Right atrium auricular region (tissue), 2 donors: ENCODE results near the gene DKKL1. TPM values are rescaled to one million over a fixed set of nuclear protein-coding genes. Genes with fewer than 3 reads are reported as not detected.

ENCODE experiments used
- DNase-seq: peaks from one replicate; pipeline ENCODE4 v3.0.0-alpha.2; 2019; ENCODE audit warnings: low spot score
- H3K27ac ChIP-seq, 2 donors: fragments of 200-600 bp; sonication (generic); 1 replicate in 1 of 2; 2 replicates in 1 of 2; pipeline ENCODE4 v1.5.1; 2016 to 2019
- H3K27me3 ChIP-seq, 2 donors: fragments of 200-600 bp; sonication (generic); one replicate each; pipeline versions ENCODE4 v1.5.1 to v1.6.0; 2017 to 2019
- H3K36me3 ChIP-seq: fragments of 200-600 bp; sonication (generic); one replicate; pipeline ENCODE4 v1.5.1; 2016
- H3K4me1 ChIP-seq, 2 donors: fragments of 200-600 bp; sonication (generic); one replicate each; pipeline versions ENCODE4 v1.5.1 to v1.6.0; 2017 to 2019
- H3K4me3 ChIP-seq, 2 donors: fragments of 200-600 bp; sonication (generic); 1 replicate in 1 of 2; 2 replicates in 1 of 2; pipeline ENCODE4 v1.5.1; 2017 to 2019; ENCODE audit warnings: mild to moderate bottlenecking in 1 of 2, moderate library complexity in 1 of 2
- H3K9me3 ChIP-seq, 2 donors: fragments of 200-600 bp; sonication (generic); one replicate each; pipeline ENCODE4 v1.5.1; 2019
- total RNA-seq, 2 donors: library from RNA; depleted of rRNA; stranded (reverse); fragments of >200 nt; gene quantifications; one replicate each; pipeline ENCODE4 v1.1.0, GENCODE V29; 2016
- TF ChIP-seq, protein P1 (sequence below), 2 donors: fragments of 200-600 bp; sonication (generic); IDR thresholded peaks; one replicate each; pipeline ENCODE4 v1.5.1; 2019; ENCODE audit warnings: antibody characterized with exemption in 2 of 2

Gene DKKL1
- total RNA-seq, 2 donors from 2014 or later = not detected

DNA sequence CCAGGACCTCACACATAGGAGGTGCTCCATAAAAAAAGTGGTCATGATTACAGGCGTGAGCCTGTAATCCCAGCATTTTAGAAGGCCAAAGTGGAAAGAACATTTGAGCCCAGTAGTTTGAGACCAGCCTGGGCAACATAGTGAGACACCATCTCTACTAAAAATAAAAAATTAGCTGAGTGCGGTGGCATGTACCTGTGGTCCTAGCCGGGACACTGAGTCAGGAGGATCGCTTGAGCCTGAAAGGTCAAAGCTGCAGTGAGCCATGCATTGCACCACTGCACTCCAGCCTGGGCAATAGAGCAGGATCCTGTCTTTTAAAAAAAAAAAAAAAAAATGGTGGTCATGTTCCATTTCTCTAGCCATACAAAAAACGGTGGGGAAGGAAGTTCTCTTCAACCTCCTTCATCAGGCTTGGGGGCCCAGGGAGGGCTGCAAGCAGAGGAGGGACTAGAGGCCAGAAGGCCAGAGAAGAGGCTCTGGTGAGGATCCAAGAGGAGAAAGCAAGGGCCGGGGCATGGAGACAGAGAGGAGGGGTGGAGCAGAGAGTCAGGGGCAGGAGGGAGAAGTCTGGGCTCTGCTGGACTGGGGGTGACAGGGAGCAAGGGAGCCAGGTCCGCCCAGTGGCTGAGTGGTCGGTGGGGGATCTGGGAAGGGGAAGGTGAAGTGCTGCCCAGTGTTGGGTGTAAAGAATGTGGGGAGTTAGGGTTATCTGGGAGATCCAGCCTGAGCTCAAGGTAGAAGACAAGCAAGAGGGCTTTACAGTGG lies 33.2 kb downstream of the DKKL1 start:
- H3K27me3 ChIP-seq = no peaks in the 10 kb centered on the region
- H3K9me3 ChIP-seq = no peaks in the 10 kb centered on the region
- TF ChIP-seq, protein P1, sequence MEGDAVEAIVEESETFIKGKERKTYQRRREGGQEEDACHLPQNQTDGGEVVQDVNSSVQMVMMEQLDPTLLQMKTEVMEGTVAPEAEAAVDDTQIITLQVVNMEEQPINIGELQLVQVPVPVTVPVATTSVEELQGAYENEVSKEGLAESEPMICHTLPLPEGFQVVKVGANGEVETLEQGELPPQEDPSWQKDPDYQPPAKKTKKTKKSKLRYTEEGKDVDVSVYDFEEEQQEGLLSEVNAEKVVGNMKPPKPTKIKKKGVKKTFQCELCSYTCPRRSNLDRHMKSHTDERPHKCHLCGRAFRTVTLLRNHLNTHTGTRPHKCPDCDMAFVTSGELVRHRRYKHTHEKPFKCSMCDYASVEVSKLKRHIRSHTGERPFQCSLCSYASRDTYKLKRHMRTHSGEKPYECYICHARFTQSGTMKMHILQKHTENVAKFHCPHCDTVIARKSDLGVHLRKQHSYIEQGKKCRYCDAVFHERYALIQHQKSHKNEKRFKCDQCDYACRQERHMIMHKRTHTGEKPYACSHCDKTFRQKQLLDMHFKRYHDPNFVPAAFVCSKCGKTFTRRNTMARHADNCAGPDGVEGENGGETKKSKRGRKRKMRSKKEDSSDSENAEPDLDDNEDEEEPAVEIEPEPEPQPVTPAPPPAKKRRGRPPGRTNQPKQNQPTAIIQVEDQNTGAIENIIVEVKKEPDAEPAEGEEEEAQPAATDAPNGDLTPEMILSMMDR (IDR thresholded peaks at IDR 0.05) = no peak
- DNase-seq = no peak
- no peak overlapping the region for H3K27ac ChIP-seq
- H3K4me3 ChIP-seq = no peak overlapping the region
- no peaks in the 10 kb centered on the region for H3K4me1 ChIP-seq
- H3K36me3 ChIP-seq = no peaks in the 10 kb centered on the region

DNA sequence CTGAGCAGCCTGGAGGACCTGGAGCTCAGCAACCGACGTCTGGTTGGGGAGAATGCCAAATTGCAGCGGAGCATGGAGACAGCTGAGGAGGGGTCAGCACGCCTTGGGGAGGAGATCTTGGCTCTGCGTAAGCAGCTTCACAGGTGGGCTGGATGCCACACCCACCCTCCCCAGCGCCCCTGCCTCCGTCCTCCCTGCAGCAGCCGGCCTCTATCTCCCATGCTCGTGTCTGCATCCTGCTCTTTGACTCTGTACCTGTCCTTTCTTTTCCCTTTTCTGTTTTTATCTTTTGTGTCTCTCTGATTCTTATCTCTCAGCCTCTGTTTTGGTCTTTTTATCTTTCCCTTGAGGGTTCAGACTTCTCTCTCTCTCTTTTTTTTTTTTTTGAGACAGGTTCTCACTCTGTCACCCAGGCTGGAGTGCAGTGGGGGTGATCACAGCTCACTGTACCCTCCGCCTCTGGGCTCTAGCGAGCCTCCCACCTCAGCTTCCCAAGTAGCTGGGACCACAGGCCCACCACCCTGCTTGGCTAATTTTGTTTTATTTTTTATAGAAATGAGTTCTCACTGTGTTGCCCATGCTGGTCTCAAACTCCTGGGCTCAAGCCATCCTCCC lies 34.4 kb downstream of the DKKL1 start:
- Histone ChIP-seq H3K9me3 (no peaks in the 10 kb centered on the region), H3K36me3 (no peaks in the 10 kb centered on the region), H3K27me3 (no peaks in the 10 kb centered on the region), H3K27ac (no peak overlapping the region), H3K4me3 (no peak overlapping the region), H3K4me1 (no peaks in the 10 kb centered on the region)
- DNase-seq = no peak
- TF ChIP-seq, protein P1 (IDR thresholded peaks at IDR 0.05) = no peak

DNA sequence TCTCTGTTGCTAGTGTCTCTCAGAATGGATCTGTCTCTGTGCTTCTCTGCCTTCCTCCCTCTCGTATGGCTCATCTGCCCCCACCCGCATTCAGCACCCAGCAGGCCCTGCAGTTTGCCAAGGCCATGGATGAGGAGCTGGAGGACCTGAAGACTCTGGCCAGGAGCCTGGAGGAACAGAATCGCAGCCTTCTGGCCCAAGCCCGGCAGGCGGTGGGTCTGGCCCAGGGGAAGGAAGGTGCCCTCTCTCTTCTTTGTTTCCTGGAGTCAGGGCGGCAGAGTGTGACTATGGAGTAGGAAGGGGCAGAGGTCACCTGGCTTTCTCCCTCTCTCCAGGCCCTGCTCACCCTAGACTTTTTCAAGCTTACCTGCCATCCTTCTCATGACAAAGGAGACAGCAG lies 35.3 kb downstream of the DKKL1 start:
- Histone ChIP-seq H3K4me1 (no peaks in the 10 kb centered on the region), H3K9me3 (no peaks in the 10 kb centered on the region), H3K27me3 (no peaks in the 10 kb centered on the region), H3K27ac (no peak overlapping the region), H3K36me3 (no peaks in the 10 kb centered on the region), H3K4me3 (no peak overlapping the region)
- TF ChIP-seq, protein P1 (IDR thresholded peaks at IDR 0.05) = no peak
- DNase-seq = no peak

DNA sequence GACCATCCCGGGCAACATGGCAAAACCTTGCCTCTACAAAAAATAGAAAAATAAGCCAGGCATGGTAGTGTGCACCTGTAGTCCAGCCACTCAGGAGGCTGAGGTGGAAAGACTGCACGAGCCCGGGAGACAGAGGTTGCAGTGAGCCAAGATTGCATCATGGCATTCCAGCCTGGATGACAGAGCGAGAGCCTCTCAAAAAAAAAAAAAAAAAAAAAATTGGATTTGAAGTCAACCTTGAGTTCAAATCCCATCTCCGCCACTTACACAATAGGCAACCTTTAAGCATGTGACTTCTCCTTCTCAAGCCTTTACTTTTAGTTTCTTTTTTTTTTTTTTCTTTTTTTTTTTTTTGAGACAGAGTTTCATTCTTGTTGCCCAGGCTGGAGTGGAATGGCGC lies 36.4 kb downstream of the DKKL1 start:
- Histone ChIP-seq H3K9me3 (no peaks in the 10 kb centered on the region), H3K4me1 (no peaks in the 10 kb centered on the region), H3K4me3 (no peak overlapping the region), H3K36me3 (no peaks in the 10 kb centered on the region), H3K27ac (no peak overlapping the region), H3K27me3 (no peaks in the 10 kb centered on the region)
- TF ChIP-seq, protein P1 (IDR thresholded peaks at IDR 0.05) = no peak
- no peak for DNase-seq

DNA sequence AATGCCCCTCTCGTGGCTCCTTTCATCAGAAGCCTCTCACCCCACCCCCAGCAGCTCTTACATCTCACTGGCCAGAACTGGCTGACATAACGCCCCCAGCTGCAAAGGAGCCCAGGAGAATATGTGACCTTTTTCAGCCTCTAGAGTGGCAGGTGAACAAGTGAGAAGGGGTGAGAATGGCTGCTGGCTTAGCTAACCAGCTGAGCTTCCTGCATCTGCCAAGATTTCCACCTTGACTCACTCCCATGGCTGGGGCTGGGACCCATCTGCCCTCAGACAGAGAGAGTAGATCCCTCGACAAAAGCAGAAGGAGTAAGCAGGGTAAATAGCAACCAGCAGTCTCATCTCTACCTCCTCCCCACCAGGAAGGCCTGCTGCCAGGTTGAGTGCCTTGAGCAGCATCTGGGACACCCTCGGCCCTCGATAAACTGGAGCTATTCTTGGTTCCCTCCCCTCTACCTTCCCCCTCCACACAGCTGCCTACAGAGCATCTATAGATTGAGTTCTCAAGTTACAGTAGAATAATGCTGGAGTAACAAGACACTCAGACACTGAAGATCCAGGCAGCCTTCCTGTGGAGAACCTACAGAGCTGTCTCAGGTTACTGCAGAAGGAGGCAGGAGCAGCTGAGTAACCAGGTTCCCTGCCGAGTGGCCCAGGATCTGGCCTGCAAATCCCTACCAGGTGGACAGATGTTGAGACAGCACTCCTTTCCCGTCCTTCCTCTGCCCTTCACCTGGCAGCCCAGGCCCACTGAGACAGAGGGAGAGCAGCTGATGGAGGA lies 39.9 kb downstream of the DKKL1 start:
- no peaks in the 10 kb centered on the region for H3K36me3 ChIP-seq
- DNase-seq = no peak
- H3K4me3 ChIP-seq = no peak overlapping the region
- no peaks in the 10 kb centered on the region for H3K27me3 ChIP-seq
- TF ChIP-seq, protein P1 (IDR thresholded peaks at IDR 0.05) = no peak
- no peaks in the 10 kb centered on the region for H3K9me3 ChIP-seq
- no peak overlapping the region for H3K27ac ChIP-seq
- H3K4me1 ChIP-seq = no peaks in the 10 kb centered on the region
